Measurements from ENCODE around the gene PRAME. TPM values are rescaled to one million over a fixed set of nuclear protein-coding genes. Genes with fewer than 3 reads are reported as not detected.
"Not testable (repeated sequence)": the region's sequence is repeated elsewhere in the genome, so short reads cannot be mapped to it uniquely, and the experiment has no call there.

PRAME gene
- total RNA-seq, 1 experiment from 2014 or later, result 93.2 TPM

- no peak for DNase-seq (ENCODE audit: low read depth)
Measured at GRCh38 chr22:22523494-22523893, 35.6 kb downstream of the PRAME start.

- no peak for DNase-seq (ENCODE audit: low read depth)
Measured at GRCh38 chr22:22521631-22522030, 37.4 kb downstream of the PRAME start.

GRCh38 chr22:22520667-22521602 is 38.1 kb downstream of the PRAME start:
- DNase-seq (ENCODE audit: low read depth), result peak; percentile 63

GRCh38 chr22:22520020-22520656 is 38.9 kb downstream of the PRAME start, which contains the start of gene ZNF280A:
ZNF280A (minus strand) TSS chr22:22520270; CDS start chr22:22515630, 4,640 bp downstream.
- peak; percentile 87 for DNase-seq (ENCODE audit: low read depth)

GRCh38 chr22:22519591-22519990 is 39.5 kb downstream of the PRAME start:
- peak; percentile 3 for DNase-seq (ENCODE audit: low read depth)

- no peak for DNase-seq (ENCODE audit: low read depth)
Measured at GRCh38 chr22:22516992-22517391, 42.1 kb downstream of the PRAME start.

GRCh38 chr22:22515890-22516289 is 43.2 kb downstream of the PRAME start:
- no peak for DNase-seq (ENCODE audit: low read depth)

GRCh38 chr22:22514431-22514830 is 44.6 kb downstream of the PRAME start:
- DNase-seq (ENCODE audit: low read depth), result not testable (repeated sequence)

GRCh38 chr22:22513619-22514018 is 45.4 kb downstream of the PRAME start:
- no peak for DNase-seq (ENCODE audit: low read depth)

- no peak for DNase-seq (ENCODE audit: low read depth)
Measured at GRCh38 chr22:22512951-22513350, 46.1 kb downstream of the PRAME start.

GRCh38 chr22:22510833-22511232 is 48.2 kb downstream of the PRAME start:
- not testable (repeated sequence) for DNase-seq (ENCODE audit: low read depth)

- not testable (repeated sequence) for DNase-seq (ENCODE audit: low read depth)
Measured at GRCh38 chr22:22509912-22510311, 49.2 kb downstream of the PRAME start.

- peak; percentile 85 for DNase-seq (ENCODE audit: low read depth)
Measured at GRCh38 chr22:22508274-22509176, 50.5 kb downstream of the PRAME start, which contains the start of gene ZNF280B. ZNF280B (minus strand) TSS chr22:22508742; CDS start chr22:22489398, 19,344 bp downstream.

- DNase-seq (ENCODE audit: low read depth), result no peak
Measured at GRCh38 chr22:22507743-22508273, 51.3 kb downstream of the PRAME start.

- DNase-seq (ENCODE audit: low read depth), result no peak
Measured at GRCh38 chr22:22506736-22507135, 52.3 kb downstream of the PRAME start.

GRCh38 chr22:22498267-22498666 is 60.8 kb downstream of the PRAME start:
- no peak for DNase-seq (ENCODE audit: low read depth)

Small RNA genes within 50 kb of the gene (small RNA-seq; reads per million reads assigned to genes)
- not detected for gene IGLV2-34

Other genes with a start within 250 kb of the PRAME start
- gene ZNF280B, start 50.5 kb downstream of the PRAME start, total RNA-seq (2014; rRNA removed; shearing (Covaris generic)), result 1.7 and 2.1 TPM in 2 replicates
- gene ZNF280A, start 39.0 kb downstream of the PRAME start, total RNA-seq (2014; rRNA removed; shearing (Covaris generic)), result 2.5 and 2.6 TPM in 2 replicates
- gene GGTLC2, start 85.3 kb upstream of the PRAME start, total RNA-seq (2014; rRNA removed; shearing (Covaris generic)), result not detected in 2 replicates